GM18511 (cell line): ENCODE data around the gene SERPINH1.

Source experiments
- ATAC-seq: cut with Tn5 transposase; IDR thresholded peaks from one replicate; pipeline ENCODE4 v1.9.1; 2021; ENCODE audit warnings: mild to moderate bottlenecking, moderate library complexity; ENCODE audit not compliant: unreplicated experiment

The SERPINH1 gene

GRCh38 chr11:75532200-75533048, 29.6 kb upstream of the SERPINH1 start:
- peak; percentile 41 for ATAC-seq

DNA sequence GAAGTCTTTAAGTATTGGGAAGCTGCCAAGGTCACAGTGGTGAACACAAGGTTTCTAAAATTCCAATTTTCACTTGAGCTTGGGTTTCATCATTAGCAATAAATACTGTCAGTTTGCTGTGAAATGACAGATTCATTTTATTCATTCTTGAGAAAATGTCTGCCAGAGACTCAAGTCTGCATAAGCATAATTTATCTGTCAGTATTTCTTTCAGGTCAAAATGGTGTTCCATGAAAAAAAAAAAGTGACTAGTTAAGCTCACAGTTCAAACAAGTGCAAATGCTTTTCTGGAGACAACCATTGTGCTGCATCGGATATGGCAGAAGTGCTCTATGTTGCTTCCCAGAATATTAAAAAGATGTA, 28.2 kb upstream of the SERPINH1 start:
- ATAC-seq = no peak

- ATAC-seq = no peak
Measured at GRCh38 chr11:75534259-75535069, 27.6 kb upstream of the SERPINH1 start.

- no peak for ATAC-seq
Measured at GRCh38 chr11:75535071-75535470, 27.0 kb upstream of the SERPINH1 start.

DNA sequence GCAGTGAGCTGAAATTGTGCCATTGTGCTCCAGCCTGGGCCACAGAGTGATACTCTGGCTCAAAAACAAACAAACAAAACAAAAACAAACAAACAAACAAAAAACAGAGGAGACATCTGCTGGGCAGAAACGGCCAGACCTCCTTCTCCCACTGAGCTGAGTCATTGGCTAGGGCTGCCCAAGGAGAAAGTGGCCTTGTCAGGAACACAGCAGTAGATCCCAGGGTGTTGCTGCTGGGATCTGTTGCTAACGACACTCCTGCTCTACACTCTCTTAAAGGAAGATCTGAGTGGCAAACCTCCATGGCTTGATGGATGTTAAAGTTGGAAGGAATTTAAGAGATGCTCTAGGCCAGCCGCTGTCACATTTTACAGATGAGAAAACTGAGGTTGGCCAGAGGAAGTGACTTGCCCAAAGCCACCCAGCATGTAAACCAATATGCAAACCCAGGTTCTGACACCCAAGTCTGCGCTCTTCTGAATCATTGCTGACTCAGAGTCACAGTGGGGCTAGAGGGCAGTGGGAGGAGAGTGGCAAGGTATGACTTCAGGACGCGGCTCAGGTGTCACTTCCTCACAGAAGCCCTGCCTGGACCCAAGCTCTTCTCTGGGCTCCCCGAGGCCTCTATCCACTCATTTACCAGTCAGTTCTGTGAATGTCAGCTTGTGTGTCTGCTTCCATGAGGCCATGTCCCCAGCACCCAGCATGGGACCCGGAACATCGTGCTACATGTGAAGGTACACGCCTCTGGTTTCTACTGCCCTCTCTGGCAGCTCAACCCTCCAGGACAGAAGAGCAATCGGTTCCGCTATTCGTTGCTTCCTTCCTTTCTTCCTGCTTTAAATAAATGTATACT, 25.0 kb upstream of the SERPINH1 start:
- ATAC-seq = peak; percentile 87

DNA sequence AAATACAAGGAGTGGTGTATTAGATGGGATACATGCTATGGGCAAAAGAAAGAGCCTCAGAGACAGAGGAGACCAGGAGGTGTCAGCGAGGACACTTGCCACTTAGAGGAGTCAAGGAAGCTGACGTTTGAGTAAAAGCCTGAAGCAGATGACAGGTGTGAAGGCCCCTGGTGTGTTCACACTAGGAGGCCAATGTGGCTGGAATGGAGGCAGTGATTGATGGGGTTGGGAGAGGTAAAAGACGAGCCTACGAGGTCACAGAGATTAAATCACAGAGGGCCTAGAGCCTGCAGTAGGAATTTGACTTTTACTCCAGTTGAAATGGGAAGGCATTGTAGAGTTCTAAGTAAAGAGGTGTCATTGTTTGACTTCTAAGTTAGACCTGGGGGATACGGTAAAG, 24.3 kb upstream of the SERPINH1 start:
- ATAC-seq = no peak

- ATAC-seq = no peak
Measured at GRCh38 chr11:75538150-75538942, 23.7 kb upstream of the SERPINH1 start.

GRCh38 chr11:75539459-75540334, 22.4 kb upstream of the SERPINH1 start:
- no peak for ATAC-seq

GRCh38 chr11:75541193-75542087, 20.6 kb upstream of the SERPINH1 start:
- no peak for ATAC-seq

DNA sequence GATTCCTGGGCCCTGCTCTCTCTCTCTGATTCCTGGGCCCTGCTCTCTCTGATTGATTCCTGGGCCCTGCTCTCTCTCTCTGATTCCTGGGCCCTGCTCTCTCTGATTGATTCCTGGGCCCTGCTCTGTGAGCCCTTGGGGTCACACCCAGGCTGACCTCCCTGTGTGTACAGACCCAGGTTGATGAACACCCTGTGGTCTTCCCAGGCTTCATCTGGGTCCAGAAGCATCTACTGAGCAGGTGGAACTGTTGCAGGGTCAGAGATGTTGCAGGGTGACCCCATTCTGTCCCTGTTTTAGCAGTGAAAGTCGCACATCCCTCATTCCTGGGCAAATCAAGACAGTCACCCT, 20.0 kb upstream of the SERPINH1 start:
- ATAC-seq = no peak

- ATAC-seq = no peak
Measured at GRCh38 chr11:75543806-75544205, 18.2 kb upstream of the SERPINH1 start.

DNA sequence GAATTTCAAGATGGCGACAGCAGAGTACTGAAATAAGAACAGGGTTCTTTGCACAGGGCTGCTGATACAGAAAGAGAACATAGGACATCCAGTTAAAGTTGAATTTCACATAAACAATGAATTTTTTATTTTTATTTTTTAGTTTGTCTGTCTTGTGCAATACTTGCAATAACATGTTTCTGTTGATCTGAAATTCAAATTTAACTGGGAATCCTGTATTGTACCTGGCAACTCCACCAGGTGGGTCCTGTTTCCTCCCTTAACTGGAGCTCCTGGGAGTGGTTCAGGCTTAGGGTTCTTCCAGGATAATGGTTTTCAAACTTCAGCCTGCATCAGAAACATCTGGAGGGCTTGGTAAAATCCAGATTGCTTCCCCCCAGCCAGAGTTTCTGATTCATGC, 14.9 kb upstream of the SERPINH1 start:
- ATAC-seq = no peak

GRCh38 chr11:75547617-75548058, 14.4 kb upstream of the SERPINH1 start:
- no peak for ATAC-seq

GRCh38 chr11:75548595-75549272, 13.3 kb upstream of the SERPINH1 start:
- ATAC-seq = no peak

DNA sequence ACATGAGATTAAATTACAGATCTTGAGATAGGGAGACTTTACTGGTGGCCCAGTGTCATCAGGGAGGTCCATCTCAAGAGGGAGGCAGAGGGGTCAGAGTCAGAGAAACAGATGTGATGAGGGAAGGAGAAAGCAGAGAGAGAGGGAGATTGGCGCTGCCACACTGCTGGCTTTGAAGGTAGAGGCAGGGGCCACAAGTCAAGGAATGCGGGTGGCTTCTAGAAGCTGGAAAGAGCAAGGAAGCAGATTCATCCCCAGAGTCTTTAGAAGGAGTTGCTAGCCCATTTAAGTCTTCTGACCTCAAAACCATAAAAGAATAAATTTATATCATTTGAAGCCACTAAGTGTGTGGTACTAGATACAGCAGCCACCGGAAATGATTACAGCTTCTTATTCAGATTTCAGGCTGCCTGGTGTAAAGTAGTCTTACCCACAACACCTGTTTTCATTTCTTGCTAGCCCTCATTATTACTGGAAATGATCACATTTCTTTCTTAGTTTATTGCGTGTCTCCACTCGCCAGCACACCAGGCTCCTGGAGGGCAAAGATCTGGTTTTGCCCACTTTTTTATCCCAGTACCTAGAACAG, 12.6 kb upstream of the SERPINH1 start:
- no peak for ATAC-seq

DNA sequence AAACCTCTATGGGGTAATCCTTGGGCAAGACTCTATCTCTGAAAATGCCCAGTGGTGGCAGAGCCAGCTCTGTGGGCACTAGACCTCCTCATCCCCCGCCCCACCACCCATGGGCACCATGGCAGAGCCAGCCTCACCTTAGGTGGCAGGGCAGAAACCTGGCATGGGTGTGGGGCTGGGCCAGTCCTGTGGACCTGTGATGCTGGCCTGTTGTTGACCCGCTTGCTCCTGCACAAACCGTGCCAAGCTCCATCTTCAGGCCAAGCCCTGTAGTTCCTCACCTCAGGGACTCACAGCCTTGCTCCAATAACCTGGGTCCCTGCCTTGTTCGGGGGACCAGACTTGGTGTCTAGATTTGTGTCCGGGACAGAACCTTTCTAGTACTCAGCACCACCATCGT, 8.9 kb upstream of the SERPINH1 start:
- no peak for ATAC-seq

- ATAC-seq = no peak
Measured at GRCh38 chr11:75553889-75554257, 8.2 kb upstream of the SERPINH1 start.
